Tibial artery (tissue), 4 donors: Measurements from ENCODE around the gene GGT6.

ENCODE experiments used
- DNase-seq, 2 donors: peaks; one replicate each; pipeline ENCODE4 v3.0.0-alpha.2; 2019
- H3K27ac ChIP-seq, 2 donors: fragments of 200-600 bp; sonication (generic) in 1 of 2; 1 replicate in 1 of 2; 2 replicates in 1 of 2; pipeline ENCODE4 v1.5.1; 2018 to 2019; ENCODE audit warnings: mild to moderate bottlenecking in 1 of 2
- H3K27me3 ChIP-seq, 2 donors: fragments of 200-600 bp; sonication (generic) in 1 of 2; one replicate each; pipeline versions ENCODE4 v1.5.1 to v1.6.0; 2016 to 2019
- H3K36me3 ChIP-seq, 3 donors: fragments of 200-600 bp; sonication (generic) in 2 of 3; one replicate each; pipeline ENCODE4 v1.5.1; 2016 to 2019; ENCODE audit warnings: mild to moderate bottlenecking in 2 of 3
- H3K4me1 ChIP-seq, 4 donors: fragments of 200-600 bp; sonication (generic) in 2 of 4; 1 replicate in 3 of 4; 2 replicates in 1 of 4; pipeline ENCODE4 v1.5.1; 2016 to 2019
- H3K4me3 ChIP-seq, 2 donors: fragments of 200-600 bp; sonication (generic) in 1 of 2; 1 replicate in 1 of 2; 2 replicates in 1 of 2; pipeline ENCODE4 v1.5.1; 2018 to 2019; ENCODE audit warnings: mild to moderate bottlenecking in 2 of 2
- H3K9me3 ChIP-seq, 3 donors: fragments of 200-600 bp; sonication (generic) in 1 of 3; one replicate each; pipeline ENCODE4 v1.5.1; 2016 to 2019
- CTCF ChIP-seq, 2 experiments: fragments of 200-600 bp in 1 of 2; fragments of 450-650 bp in 1 of 2; IDR thresholded peaks; one replicate each; pipeline ENCODE4 v1.5.1; 2017 to 2019; ENCODE audit warnings: antibody characterized with exemption in 2 of 2, mild to moderate bottlenecking in 1 of 2, moderate library complexity in 1 of 2
- intact Hi-C: fragments of 100-400 bp; cut with DNase I; formaldehyde crosslinking; loops from one replicate; pipeline ENCODE4 v1.15.0; 2023; ENCODE audit warnings: low total_unique reads

The GGT6 gene

DNA sequence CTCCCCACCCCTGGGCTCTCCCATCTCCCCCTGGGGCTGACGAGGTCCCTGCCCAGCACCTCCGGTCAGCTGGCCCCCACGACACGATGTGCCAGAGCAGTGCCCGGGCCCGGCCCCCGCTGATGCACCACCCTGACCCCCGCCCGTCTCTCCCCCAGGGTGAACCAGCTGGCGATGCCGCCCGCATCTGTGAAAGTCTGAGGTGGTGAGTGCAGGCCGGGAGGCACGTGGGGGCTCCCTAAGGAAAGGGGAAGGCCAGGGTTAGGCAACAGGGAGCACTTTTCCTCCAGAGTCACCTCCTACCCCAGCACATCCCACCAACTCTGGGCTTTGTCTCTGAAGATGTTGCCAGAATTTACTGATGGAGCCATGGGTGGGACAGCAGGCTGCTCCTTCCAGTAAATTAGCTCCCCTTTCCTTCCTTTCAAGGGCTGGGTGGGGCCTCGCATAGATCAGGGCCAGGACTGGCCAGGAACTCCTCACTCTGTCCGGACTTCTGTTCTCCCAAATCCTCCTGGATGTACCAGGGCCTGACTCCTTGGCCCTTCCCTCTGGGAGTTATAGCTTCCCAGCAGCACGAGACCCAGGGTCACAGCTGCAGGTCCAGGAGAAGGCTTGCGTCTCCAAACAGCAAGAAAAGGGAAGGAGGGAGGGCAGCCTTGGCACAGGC lies 23.5 kb downstream of the GGT6 start:
- intact Hi-C loops: no loop called here
- H3K9me3 ChIP-seq: no peaks in the 10 kb centered on the region
- H3K4me1 ChIP-seq: peaks cover 10 to 62% (median 32%) of the 10 kb centered on the region in 4 donors
- peaks cover 0 to 6% of the 10 kb centered on the region in 2 donors for H3K27me3 ChIP-seq
- H3K27ac ChIP-seq: peak overlapping the region; percentile 58 to 77
- H3K36me3 ChIP-seq: peaks cover 4 to 43% (median 34%) of the 10 kb centered on the region in 3 donors
- no peak for TF ChIP-seq CTCF (IDR thresholded peaks at IDR 0.05)
- DNase-seq: peak in 1 of 2 donors; percentile 66
- no peak overlapping the region for H3K4me3 ChIP-seq

DNA sequence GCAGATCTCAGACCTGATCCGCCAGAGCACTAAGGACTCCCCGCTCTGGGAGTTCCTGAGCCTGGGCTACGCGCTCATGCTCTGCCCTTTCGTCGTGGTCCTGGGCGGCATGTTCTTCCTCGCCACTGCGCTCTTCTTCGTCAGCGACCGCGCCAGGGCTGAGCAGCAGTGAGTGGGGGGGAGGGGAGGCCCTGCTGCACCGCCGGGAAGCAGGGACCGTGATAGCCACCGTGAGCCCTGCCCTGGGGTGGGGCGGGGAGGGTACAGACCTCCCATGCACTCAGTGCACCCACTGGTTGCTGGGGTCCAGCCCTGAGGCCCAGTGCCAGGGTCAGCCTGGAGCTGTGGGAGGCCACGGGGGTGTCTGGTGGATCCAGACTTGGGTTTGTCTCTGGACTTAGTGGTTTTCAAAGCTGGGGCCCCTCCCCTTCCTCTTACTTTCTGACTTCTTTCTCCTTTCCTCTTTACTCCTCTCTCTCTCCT lies 24.1 kb downstream of the GGT6 start:
- no peaks in the 10 kb centered on the region for H3K9me3 ChIP-seq
- peak overlapping the region; percentile 58 to 77 for H3K27ac ChIP-seq
- intact Hi-C loops: no loop called here
- H3K4me3 ChIP-seq: no peak overlapping the region
- H3K36me3 ChIP-seq: peaks cover 0 to 37% (median 29%) of the 10 kb centered on the region in 3 donors
- TF ChIP-seq CTCF (IDR thresholded peaks at IDR 0.05): no peak
- peaks cover 0 to 6% of the 10 kb centered on the region in 2 donors for H3K27me3 ChIP-seq
- peaks cover 10 to 58% (median 32%) of the 10 kb centered on the region in 4 donors for H3K4me1 ChIP-seq
- no peak for DNase-seq

- peaks cover 10 to 58% (median 32%) of the 10 kb centered on the region in 4 donors for H3K4me1 ChIP-seq
- TF ChIP-seq CTCF (IDR thresholded peaks at IDR 0.05): no peak
- DNase-seq: no peak
- H3K27me3 ChIP-seq: peaks cover 0 to 6% of the 10 kb centered on the region in 2 donors
- no peak overlapping the region for H3K4me3 ChIP-seq
- intact Hi-C loops: no loop called here
- no peaks in the 10 kb centered on the region for H3K9me3 ChIP-seq
- H3K36me3 ChIP-seq: peaks cover 0 to 32% (median 24%) of the 10 kb centered on the region in 3 donors
- peak overlapping the region in 1 of 2 donors; percentile 77 for H3K27ac ChIP-seq
Measured at GRCh38 chr17:4535667-4536258, 24.6 kb downstream of the GGT6 start.

DNA sequence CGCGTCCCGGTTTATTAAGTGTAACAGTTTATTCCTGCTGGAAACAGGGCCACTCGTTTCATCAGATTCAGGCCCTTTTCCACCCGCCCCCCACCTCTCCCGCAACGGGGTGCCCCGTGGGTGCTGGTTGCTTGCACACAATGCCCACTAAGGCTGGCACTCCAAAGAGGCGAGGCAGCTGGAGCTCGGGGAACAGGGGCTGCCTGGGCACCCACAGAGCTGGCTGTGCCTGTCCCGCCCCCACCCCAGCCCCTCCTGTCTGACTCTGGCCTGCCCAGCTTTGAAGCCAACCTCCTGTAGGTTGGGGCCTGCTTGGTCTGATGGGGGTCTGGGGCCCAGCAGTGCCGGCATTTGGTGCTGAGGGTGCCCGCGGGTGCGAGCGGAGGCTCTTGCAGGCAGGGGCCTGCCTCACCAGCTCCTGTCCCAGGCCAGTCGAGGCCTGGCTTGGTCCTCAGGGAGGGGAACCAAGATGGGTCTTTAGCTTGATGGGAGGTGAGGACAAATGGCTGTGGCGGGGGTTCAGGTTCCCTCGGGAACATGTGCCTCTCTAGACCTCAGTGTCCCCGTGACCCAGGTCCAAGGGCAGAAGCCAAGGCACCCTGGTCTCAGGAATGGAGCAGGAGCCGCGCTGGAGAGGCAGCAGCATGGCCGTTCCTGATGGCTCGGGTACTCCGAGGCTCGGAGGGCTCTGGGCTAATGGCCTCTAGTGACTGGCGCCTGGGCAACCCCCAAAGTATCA lies 25.3 kb downstream of the GGT6 start:
- Histone ChIP-seq H3K9me3 (no peaks in the 10 kb centered on the region), H3K27me3 (peaks cover 0 to 6% of the 10 kb centered on the region in 2 donors), H3K4me1 (peaks cover 10 to 53% (median 32%) of the 10 kb centered on the region in 4 donors), H3K4me3 (no peak overlapping the region), H3K27ac (no peak overlapping the region), H3K36me3 (peaks cover 0 to 25% (median 17%) of the 10 kb centered on the region in 3 donors)
- no peak for TF ChIP-seq CTCF (IDR thresholded peaks at IDR 0.05)
- DNase-seq: no peak
- intact Hi-C loops: loop anchor here (5.0 kb wide), 1 partner anchor 693 kb away; no protein-coding TSS in a partner anchor

DNA sequence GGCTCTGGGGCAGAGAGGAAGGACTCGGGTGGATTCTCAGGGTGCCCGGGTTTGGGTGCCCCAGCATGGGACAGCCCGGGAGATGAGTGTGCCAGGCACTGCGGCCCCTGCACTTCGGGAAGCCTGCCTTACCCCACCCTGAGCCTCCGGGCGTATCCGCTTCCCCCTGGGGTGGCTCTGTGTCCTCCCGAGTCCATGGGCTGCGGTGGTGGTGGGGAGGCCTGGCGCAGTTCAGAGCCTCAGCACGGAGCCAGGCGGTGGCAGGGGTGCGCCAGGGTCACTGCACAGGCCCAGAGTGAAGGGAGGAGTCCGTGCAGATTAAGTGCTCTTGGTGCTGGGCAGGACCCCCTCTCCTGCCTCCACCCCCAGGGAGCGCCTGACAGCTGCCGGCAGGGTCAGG lies 25.9 kb downstream of the GGT6 start:
- H3K4me1 ChIP-seq: peaks cover 10 to 50% (median 32%) of the 10 kb centered on the region in 4 donors
- intact Hi-C loops: loop anchor here (5.0 kb wide), 1 partner anchor 692 kb away; no protein-coding TSS in a partner anchor
- peaks cover 0 to 6% of the 10 kb centered on the region in 2 donors for H3K27me3 ChIP-seq
- TF ChIP-seq CTCF (IDR thresholded peaks at IDR 0.05): no peak
- H3K27ac ChIP-seq: no peak overlapping the region
- H3K4me3 ChIP-seq: no peak overlapping the region
- peaks cover 0 to 19% (median 11%) of the 10 kb centered on the region in 3 donors for H3K36me3 ChIP-seq
- H3K9me3 ChIP-seq: no peaks in the 10 kb centered on the region
- no peak for DNase-seq
